GM12801 (cell line): ENCODE data around the gene DLGAP1.

ENCODE experiments used
- TF ChIP-seq, protein P1 (sequence below): IDR thresholded peaks from one replicate; pipeline ENCODE4 v1.5.1; 2011; ENCODE audit warnings: control low read depth; ENCODE audit not compliant: insufficient read length; ENCODE audit errors: extremely low read depth

Gene DLGAP1

GRCh38 chr18:3453540-3454364, 1001.4 kb downstream of the DLGAP1 start:
- TF ChIP-seq, protein P1, sequence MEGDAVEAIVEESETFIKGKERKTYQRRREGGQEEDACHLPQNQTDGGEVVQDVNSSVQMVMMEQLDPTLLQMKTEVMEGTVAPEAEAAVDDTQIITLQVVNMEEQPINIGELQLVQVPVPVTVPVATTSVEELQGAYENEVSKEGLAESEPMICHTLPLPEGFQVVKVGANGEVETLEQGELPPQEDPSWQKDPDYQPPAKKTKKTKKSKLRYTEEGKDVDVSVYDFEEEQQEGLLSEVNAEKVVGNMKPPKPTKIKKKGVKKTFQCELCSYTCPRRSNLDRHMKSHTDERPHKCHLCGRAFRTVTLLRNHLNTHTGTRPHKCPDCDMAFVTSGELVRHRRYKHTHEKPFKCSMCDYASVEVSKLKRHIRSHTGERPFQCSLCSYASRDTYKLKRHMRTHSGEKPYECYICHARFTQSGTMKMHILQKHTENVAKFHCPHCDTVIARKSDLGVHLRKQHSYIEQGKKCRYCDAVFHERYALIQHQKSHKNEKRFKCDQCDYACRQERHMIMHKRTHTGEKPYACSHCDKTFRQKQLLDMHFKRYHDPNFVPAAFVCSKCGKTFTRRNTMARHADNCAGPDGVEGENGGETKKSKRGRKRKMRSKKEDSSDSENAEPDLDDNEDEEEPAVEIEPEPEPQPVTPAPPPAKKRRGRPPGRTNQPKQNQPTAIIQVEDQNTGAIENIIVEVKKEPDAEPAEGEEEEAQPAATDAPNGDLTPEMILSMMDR: no peak

- TF ChIP-seq, protein P1: no peak
These were observed 1002.2 kb downstream of the DLGAP1 start for GRCh38 chr18:3452750-3453539.

DNA sequence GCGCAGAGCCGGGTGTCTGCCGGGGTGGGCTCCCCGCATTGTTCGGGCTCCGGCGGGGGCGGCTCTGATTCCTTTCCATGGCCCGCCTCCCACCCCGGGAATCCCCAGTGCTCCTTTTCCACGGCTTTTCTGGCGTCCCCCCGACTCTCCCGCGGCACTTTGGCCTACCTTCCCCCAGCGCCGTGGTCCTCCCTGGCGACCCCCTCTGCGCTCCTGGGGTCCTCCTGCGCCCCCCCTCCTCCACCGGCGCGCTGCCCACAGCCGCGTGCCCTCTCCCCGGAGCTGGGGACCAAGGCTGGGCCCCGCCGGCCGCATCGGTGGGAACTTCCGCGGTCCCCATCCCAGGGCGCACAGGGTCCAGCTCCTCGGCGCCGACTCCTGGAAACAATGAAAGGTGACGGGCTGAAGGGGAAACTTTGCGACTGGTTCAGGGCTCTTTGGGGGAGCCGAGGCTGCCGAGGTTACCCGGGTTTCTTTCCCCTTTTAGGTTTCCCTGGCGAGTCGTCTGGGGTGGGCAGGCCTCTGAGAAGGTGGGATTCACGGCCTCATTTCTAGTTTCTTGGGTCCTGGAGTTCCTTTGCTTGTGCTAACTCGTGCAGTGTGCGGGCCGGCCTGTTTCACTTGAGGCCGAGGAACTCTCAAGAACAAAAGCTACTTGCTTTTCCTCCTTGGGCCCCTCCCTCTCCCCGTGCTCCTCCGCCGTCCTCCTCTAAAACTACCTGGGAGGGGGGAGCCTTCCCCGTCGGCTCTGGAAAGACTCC, 1002.9 kb downstream of the DLGAP1 start:
- TF ChIP-seq, protein P1: no peak

GRCh38 chr18:3451183-3451988, 1003.7 kb downstream of the DLGAP1 start:
- TF ChIP-seq, protein P1: no peak

DNA sequence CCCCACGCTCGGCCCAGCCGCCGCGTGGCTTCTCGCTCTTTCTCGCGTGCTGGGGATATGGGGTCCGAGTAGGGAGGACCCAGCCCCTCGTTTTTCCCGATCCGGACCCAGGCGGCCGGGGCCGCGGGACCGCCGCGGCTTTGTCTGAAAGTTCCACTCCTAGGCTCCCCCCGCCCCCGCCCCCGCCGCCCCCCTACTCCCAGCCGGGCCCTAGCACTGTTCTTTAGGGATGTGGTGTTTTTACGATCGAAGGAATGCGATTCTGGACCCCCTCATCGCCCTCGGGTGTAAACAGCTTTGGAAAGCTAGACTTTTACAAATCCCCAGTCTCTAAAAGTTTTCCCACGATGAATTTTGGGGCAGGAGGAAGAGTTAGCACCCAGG, 1004.3 kb downstream of the DLGAP1 start:
- TF ChIP-seq, protein P1: no peak

DNA sequence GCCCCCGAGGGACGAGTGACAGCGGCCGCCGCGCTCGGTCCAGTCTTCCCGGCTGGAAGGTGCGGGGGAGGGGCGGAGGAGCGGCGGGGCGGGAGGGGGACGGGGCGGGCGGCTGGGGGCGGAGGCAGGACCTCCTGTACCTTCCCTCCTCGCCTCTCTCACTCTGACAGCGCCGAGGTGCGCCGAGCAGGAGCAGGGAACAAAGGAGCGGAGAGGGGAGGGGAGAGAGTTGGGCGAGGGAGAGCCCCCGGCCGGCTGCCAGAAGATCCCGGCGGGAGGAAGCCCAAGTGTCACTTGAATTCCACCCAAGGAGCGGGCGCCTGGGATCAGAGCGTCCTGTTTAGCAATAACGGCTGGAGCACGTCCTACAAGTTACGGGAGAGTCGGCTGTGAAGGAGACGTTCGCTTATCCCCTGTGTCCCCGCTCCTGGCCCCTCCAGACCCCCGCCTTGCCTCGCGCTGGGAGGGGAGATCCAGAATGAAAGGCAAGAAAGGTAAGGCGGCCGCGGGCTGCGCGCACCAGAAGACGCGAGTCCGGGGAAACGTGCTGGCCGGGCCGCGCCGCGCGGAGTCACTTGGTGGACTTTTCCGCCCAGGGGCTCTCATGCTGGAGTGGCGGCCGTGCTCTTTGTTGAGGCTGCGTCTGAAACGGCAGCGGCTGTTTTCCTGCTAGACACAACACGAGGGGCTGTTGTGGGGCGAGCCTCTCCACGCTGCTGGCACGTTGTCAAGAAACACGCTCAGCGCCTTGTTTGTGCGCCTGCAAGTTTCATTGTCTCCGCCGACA, 1004.9 kb downstream of the DLGAP1 start, which contains the start of gene TGIF1:
Gene TGIF1, plus strand, starts transcription at position 161 of the 787 bp plus-strand sequence. Its CDS starts 318 bp downstream, at position 479.
- TF ChIP-seq, protein P1: no peak
